HepG2 (cell line): Measurements from ENCODE around the gene SPATA46. TPM values are rescaled to one million over a fixed set of nuclear protein-coding genes. Genes with fewer than 3 reads are reported as not detected.
A peak's percentile ranks its signal among the peaks of the same experiment; 100 is the strongest.

ENCODE experiments used
- MAFK ChIP-seq, 2 experiments: IDR thresholded peaks in 1 of 2; conservative IDR thresholded peaks in 1 of 2; 2 replicates each; pipeline ENCODE4 v1.6.1; 2011; ENCODE audit warnings: improper control_type of control experiment in 2 of 2, low read length in 2 of 2
- RAD51 ChIP-seq: fragments of 450-650 bp; IDR thresholded peaks from 2 replicates; pipeline ENCODE4 v1.6.1; 2016; ENCODE audit warnings: borderline replicate concordance
- SMC3 ChIP-seq: IDR thresholded peaks from 2 replicates; pipeline ENCODE4 v1.6.1; 2011; ENCODE audit warnings: low read length, improper control_type of control experiment
- TAF15 ChIP-seq: fragments of 200-400 bp; formaldehyde crosslinking; IDR thresholded peaks from one replicate; pipeline ENCODE4 v1.6.1; 2018; ENCODE audit warnings: mild to moderate bottlenecking, low read depth, low read length; ENCODE audit not compliant: poor library complexity, severe bottlenecking
- TSC22D2 ChIP-seq: sonication (generic); formaldehyde crosslinking; IDR thresholded peaks from 2 replicates; pipeline ENCODE4 v1.5.1; 2020; ENCODE audit warnings: missing genetic modification reagents, mild to moderate bottlenecking, borderline replicate concordance
- U2AF1 ChIP-seq: fragments of 200-400 bp; formaldehyde crosslinking; optimal IDR thresholded peaks from 2 replicates; pipeline ENCODE3; 2017; ENCODE audit warnings: mild to moderate bottlenecking, low read depth, low read length
- U2AF2 ChIP-seq: fragments of 200-400 bp; formaldehyde crosslinking; IDR thresholded peaks from 2 replicates; pipeline ENCODE4 v1.6.1; 2017; ENCODE audit warnings: low read depth, mild to moderate bottlenecking, low read length
- ZFX ChIP-seq: sonication (generic); formaldehyde crosslinking; IDR thresholded peaks from 2 replicates; pipeline ENCODE4 v1.4.0; 2020; ENCODE audit warnings: mild to moderate bottlenecking, low read depth, missing genetic modification reagents, moderate library complexity
- ZFYVE20 ChIP-seq: sonication (generic); formaldehyde crosslinking; IDR thresholded peaks from 2 replicates; pipeline ENCODE4 v1.8.0; 2023; ENCODE audit warnings: low read depth, mild to moderate bottlenecking, moderate library complexity, missing genetic modification reagents, borderline replicate concordance
- ZMYM4 ChIP-seq: sonication (generic); formaldehyde crosslinking; IDR thresholded peaks from 2 replicates; pipeline ENCODE4 v1.8.1; 2023; ENCODE audit warnings: mild to moderate bottlenecking, missing genetic modification reagents
- polyA plus RNA-seq, 8 experiments: library from polyadenylated mRNA; depleted of rRNA in 3 of 8; stranded (reverse) in 7 of 8; unstranded in 1 of 8; fragments of >200 nt; fragmentation: Illumina TruSeq in 4 of 8; extraction: Trizol in 4 of 8; gene quantifications; 2 replicates each; pipeline versions ENCODE4 v1.2.1 to v1.2.3, GENCODE V29; 2011 to 2016; ENCODE audit warnings: low read depth in 4 of 8, missing spikeins in 1 of 8, mixed read lengths in 1 of 8; ENCODE audit not compliant: insufficient read depth in 1 of 8
- total RNA-seq, 5 experiments: library from RNA; depleted of rRNA; stranded (reverse); fragments of >200 nt; fragmentation: Illumina TruSeq; extraction: Trizol; gene quantifications; 2 replicates each; pipeline ENCODE4 v1.2.3, GENCODE V29; 2016; ENCODE audit warnings: low read depth in 1 of 5
- TF ChIP-seq, protein P1 (sequence below): sonication (generic); formaldehyde crosslinking; conservative IDR thresholded peaks from 2 replicates; pipeline ENCODE4 v1.4.0; 2020; ENCODE audit warnings: missing genetic modification reagents
- TF ChIP-seq, protein P2 (sequence below): sonication (generic); formaldehyde crosslinking; IDR thresholded peaks from 2 replicates; pipeline ENCODE4 v1.4.0; 2020; ENCODE audit warnings: mild to moderate bottlenecking, missing genetic modification reagents
- TF ChIP-seq, protein P3 (sequence below): sonication (generic); IDR thresholded peaks from 2 replicates; pipeline ENCODE4 v1.6.1; 2016; ENCODE audit warnings: low read depth, borderline replicate concordance
- TF ChIP-seq, protein P4 (sequence below): sonication (generic); formaldehyde crosslinking; IDR thresholded peaks from 2 replicates; pipeline ENCODE4 v1.4.0; 2020; ENCODE audit warnings: missing genetic modification reagents
- TF ChIP-seq, protein P5 (sequence below): sonication (generic); formaldehyde crosslinking; IDR thresholded peaks from 2 replicates; pipeline ENCODE4 v1.8.0; 2022; ENCODE audit warnings: mild to moderate bottlenecking, missing genetic modification reagents, moderate library complexity
- TF ChIP-seq, protein P6 (sequence below): sonication (generic); formaldehyde crosslinking; IDR thresholded peaks from 2 replicates; pipeline ENCODE4 v1.8.0; 2022; ENCODE audit warnings: mild to moderate bottlenecking, missing genetic modification reagents, borderline replicate concordance

Gene SPATA46
- total and polyA plus RNA-seq, 2 of the 13 experiments (the other 11 are each of a cell fraction or from before 2014, with no cell fraction given): not detected

DNA sequence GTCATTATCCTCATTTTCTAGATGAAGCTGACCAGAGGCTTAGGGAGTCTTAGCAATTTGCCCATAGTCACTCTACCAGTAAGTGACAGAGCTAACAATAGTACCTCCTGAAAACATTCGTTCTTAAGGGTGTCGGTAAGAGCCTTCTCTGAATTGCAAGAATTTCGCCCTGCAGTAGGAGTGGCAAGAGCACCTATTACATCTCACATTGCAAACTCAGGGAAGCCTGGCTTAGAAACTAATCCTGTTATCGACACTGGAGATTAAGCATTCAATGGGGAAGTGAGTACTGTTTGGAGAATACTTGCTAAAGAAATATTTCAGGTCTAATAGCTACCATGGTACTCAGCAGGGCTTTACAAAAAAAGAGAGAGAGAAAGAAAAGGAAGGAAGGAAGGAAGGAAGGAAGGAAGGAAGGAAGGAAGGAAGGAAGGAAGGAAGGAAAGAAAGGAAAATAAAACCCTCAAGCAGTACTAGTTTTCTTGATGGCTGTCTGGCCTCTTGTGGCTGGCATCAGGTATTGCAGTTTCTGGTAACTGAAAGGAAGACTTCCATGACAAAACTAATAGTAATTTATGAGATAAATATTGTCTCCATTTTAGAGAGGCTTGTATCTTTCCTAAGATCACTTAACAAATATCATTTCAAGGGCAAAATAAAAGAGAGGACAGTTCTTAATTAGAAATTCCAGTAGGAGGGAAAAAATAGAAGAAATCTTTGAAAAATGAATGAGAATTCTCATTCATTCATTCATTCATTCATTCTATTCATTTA lies 15.3 kb upstream of the SPATA46 start (continued):
- TF ChIP-seq, protein P1, sequence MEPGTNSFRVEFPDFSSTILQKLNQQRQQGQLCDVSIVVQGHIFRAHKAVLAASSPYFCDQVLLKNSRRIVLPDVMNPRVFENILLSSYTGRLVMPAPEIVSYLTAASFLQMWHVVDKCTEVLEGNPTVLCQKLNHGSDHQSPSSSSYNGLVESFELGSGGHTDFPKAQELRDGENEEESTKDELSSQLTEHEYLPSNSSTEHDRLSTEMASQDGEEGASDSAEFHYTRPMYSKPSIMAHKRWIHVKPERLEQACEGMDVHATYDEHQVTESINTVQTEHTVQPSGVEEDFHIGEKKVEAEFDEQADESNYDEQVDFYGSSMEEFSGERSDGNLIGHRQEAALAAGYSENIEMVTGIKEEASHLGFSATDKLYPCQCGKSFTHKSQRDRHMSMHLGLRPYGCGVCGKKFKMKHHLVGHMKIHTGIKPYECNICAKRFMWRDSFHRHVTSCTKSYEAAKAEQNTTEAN (CRISPR knock-in tag): no peak
- TF ChIP-seq RAD51 (no peak), MAFK (conservative IDR thresholded peaks at IDR 0.05 in 1 of 2, IDR thresholded peaks at IDR 0.05 in 1 of 2; ENCODE audit: low read length in 2 of 2) (no peak), U2AF1 (peak; percentile 85), TSC22D2 (CRISPR knock-in tag) (no peak), TAF15 (no peak), U2AF2 (peak; percentile 97), ZFX (CRISPR knock-in tag) (no peak), ZMYM4 (CRISPR knock-in tag) (no peak), ZFYVE20 (no peak), SMC3 (peak; percentile 60)
- TF ChIP-seq, protein P2, sequence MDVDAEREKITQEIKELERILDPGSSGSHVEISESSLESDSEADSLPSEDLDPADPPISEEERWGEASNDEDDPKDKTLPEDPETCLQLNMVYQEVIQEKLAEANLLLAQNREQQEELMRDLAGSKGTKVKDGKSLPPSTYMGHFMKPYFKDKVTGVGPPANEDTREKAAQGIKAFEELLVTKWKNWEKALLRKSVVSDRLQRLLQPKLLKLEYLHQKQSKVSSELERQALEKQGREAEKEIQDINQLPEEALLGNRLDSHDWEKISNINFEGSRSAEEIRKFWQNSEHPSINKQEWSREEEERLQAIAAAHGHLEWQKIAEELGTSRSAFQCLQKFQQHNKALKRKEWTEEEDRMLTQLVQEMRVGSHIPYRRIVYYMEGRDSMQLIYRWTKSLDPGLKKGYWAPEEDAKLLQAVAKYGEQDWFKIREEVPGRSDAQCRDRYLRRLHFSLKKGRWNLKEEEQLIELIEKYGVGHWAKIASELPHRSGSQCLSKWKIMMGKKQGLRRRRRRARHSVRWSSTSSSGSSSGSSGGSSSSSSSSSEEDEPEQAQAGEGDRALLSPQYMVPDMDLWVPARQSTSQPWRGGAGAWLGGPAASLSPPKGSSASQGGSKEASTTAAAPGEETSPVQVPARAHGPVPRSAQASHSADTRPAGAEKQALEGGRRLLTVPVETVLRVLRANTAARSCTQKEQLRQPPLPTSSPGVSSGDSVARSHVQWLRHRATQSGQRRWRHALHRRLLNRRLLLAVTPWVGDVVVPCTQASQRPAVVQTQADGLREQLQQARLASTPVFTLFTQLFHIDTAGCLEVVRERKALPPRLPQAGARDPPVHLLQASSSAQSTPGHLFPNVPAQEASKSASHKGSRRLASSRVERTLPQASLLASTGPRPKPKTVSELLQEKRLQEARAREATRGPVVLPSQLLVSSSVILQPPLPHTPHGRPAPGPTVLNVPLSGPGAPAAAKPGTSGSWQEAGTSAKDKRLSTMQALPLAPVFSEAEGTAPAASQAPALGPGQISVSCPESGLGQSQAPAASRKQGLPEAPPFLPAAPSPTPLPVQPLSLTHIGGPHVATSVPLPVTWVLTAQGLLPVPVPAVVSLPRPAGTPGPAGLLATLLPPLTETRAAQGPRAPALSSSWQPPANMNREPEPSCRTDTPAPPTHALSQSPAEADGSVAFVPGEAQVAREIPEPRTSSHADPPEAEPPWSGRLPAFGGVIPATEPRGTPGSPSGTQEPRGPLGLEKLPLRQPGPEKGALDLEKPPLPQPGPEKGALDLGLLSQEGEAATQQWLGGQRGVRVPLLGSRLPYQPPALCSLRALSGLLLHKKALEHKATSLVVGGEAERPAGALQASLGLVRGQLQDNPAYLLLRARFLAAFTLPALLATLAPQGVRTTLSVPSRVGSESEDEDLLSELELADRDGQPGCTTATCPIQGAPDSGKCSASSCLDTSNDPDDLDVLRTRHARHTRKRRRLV: no peak
- TF ChIP-seq, protein P3, sequence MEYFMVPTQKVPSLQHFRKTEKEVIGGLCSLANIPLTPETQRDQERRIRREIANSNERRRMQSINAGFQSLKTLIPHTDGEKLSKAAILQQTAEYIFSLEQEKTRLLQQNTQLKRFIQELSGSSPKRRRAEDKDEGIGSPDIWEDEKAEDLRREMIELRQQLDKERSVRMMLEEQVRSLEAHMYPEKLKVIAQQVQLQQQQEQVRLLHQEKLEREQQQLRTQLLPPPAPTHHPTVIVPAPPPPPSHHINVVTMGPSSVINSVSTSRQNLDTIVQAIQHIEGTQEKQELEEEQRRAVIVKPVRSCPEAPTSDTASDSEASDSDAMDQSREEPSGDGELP: no peak
- TF ChIP-seq, protein P4, sequence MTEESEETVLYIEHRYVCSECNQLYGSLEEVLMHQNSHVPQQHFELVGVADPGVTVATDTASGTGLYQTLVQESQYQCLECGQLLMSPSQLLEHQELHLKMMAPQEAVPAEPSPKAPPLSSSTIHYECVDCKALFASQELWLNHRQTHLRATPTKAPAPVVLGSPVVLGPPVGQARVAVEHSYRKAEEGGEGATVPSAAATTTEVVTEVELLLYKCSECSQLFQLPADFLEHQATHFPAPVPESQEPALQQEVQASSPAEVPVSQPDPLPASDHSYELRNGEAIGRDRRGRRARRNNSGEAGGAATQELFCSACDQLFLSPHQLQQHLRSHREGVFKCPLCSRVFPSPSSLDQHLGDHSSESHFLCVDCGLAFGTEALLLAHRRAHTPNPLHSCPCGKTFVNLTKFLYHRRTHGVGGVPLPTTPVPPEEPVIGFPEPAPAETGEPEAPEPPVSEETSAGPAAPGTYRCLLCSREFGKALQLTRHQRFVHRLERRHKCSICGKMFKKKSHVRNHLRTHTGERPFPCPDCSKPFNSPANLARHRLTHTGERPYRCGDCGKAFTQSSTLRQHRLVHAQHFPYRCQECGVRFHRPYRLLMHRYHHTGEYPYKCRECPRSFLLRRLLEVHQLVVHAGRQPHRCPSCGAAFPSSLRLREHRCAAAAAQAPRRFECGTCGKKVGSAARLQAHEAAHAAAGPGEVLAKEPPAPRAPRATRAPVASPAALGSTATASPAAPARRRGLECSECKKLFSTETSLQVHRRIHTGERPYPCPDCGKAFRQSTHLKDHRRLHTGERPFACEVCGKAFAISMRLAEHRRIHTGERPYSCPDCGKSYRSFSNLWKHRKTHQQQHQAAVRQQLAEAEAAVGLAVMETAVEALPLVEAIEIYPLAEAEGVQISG: no peak
- TF ChIP-seq, protein P5, sequence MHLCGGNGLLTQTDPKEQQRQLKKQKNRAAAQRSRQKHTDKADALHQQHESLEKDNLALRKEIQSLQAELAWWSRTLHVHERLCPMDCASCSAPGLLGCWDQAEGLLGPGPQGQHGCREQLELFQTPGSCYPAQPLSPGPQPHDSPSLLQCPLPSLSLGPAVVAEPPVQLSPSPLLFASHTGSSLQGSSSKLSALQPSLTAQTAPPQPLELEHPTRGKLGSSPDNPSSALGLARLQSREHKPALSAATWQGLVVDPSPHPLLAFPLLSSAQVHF: no peak
- TF ChIP-seq, protein P6, sequence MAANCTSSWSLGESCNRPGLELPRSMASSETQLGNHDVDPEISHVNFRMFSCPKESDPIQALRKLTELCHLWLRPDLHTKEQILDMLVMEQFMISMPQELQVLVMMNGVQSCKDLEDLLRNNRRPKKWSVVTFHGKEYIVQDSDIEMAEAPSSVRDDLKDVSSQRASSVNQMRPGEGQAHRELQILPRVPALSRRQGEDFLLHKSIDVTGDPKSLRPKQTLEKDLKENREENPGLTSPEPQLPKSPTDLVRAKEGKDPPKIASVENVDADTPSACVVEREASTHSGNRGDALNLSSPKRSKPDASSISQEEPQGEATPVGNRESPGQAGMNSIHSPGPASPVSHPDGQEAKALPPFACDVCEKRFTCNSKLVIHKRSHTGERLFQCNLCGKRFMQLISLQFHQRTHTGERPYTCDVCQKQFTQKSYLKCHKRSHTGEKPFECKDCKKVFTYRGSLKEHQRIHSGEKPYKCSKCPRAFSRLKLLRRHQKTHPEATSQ (CRISPR knock-in tag): no peak
